ENCODE results near the gene KCNIP4. TPM values are rescaled to one million over a fixed set of nuclear protein-coding genes. Genes with fewer than 3 reads are reported as not detected.

KCNIP4 gene
- total RNA-seq, 3 donors from 2014 or later, result 0.96 to 11.3 (median 2.4) TPM

- H3K4me1 ChIP-seq (ENCODE audit: low read depth), result no peaks in the 10 kb centered on the region
- ATAC-seq, result no peak
- DNase-seq, result no peak
- no peak for TF ChIP-seq CTCF (IDR thresholded peaks at IDR 0.05)
- no peaks in the 10 kb centered on the region for H3K9me3 ChIP-seq
- H3K36me3 ChIP-seq (ENCODE audit: low read depth), result no peaks in the 10 kb centered on the region
- intact Hi-C loops (cut with DNase I, micrococcal nuclease), result no loop called here
- H3K4me3 ChIP-seq, result no peak overlapping the region
Observed at GRCh38 chr4:21678711-21679110, 269.9 kb downstream of the KCNIP4 start.

- H3K4me3 ChIP-seq, result no peak overlapping the region
- ATAC-seq (no peak), DNase-seq (no peak)
- no peaks in the 10 kb centered on the region for H3K9me3 ChIP-seq
- intact Hi-C loops (cut with DNase I, micrococcal nuclease), result no loop called here
- TF ChIP-seq CTCF (IDR thresholded peaks at IDR 0.05), result no peak
- H3K36me3 ChIP-seq (ENCODE audit: low read depth), result no peaks in the 10 kb centered on the region
- H3K4me1 ChIP-seq (ENCODE audit: low read depth), result no peaks in the 10 kb centered on the region
Observed at GRCh38 chr4:21677173-21677572, 271.4 kb downstream of the KCNIP4 start.

GRCh38 chr4:21664355-21664754 is 284.2 kb downstream of the KCNIP4 start:
- no peak for ATAC-seq
- no peak for TF ChIP-seq CTCF (IDR thresholded peaks at IDR 0.05)
- no peaks in the 10 kb centered on the region for H3K9me3 ChIP-seq

GRCh38 chr4:21656832-21657231 is 291.7 kb downstream of the KCNIP4 start:
- no peak for DNase-seq
- intact Hi-C loops (cut with DNase I, micrococcal nuclease), result no loop called here

More at GRCh38 chr4:21664355-21664754, 284.2 kb downstream of the KCNIP4 start:
- Histone ChIP-seq H3K4me1 (ENCODE audit: low read depth) (no peaks in the 10 kb centered on the region), H3K36me3 (ENCODE audit: low read depth) (no peaks in the 10 kb centered on the region), H3K4me3 (no peak overlapping the region)
- intact Hi-C loops (cut with DNase I, micrococcal nuclease), result no loop called here
- DNase-seq, result no peak

GRCh38 chr4:21655031-21655430 is 293.5 kb downstream of the KCNIP4 start:
- no peaks in the 10 kb centered on the region for H3K9me3 ChIP-seq
- ATAC-seq (no peak), DNase-seq (no peak)
- intact Hi-C loops (cut with DNase I, micrococcal nuclease), result no loop called here
- H3K4me3 ChIP-seq, result no peak overlapping the region
- TF ChIP-seq CTCF (IDR thresholded peaks at IDR 0.05), result no peak
- no peaks in the 10 kb centered on the region for H3K4me1 ChIP-seq (ENCODE audit: low read depth)
- no peaks in the 10 kb centered on the region for H3K36me3 ChIP-seq (ENCODE audit: low read depth)

More at GRCh38 chr4:21656832-21657231, 291.7 kb downstream of the KCNIP4 start:
- no peak for TF ChIP-seq CTCF (IDR thresholded peaks at IDR 0.05)
- Histone ChIP-seq H3K9me3 (no peaks in the 10 kb centered on the region), H3K36me3 (ENCODE audit: low read depth) (no peaks in the 10 kb centered on the region), H3K4me1 (ENCODE audit: low read depth) (no peaks in the 10 kb centered on the region), H3K4me3 (no peak overlapping the region)
- ATAC-seq, result no peak
